ENCODE results near the gene SAMD4A.

- TF ChIP-seq EZH2 (IDR thresholded peaks at IDR 0.05; ENCODE audit: insufficient read depth, poor library complexity, severe bottlenecking) (no peak), EZH2phosphoT487 (IDR thresholded peaks at IDR 0.05; ENCODE audit: insufficient read depth, low read depth) (no peak)
Observed at GRCh38 chr14:54590481-54590880, 23.6 kb downstream of the SAMD4A start.
